HG03039 (cell line): ENCODE measurements around the gene RNF2.

ENCODE experiments used
- ATAC-seq: cut with Tn5 transposase; IDR thresholded peaks from one replicate; pipeline ENCODE4 v1.9.1; 2021; ENCODE audit warnings: mild to moderate bottlenecking, moderate library complexity; ENCODE audit not compliant: unreplicated experiment

Gene RNF2

DNA sequence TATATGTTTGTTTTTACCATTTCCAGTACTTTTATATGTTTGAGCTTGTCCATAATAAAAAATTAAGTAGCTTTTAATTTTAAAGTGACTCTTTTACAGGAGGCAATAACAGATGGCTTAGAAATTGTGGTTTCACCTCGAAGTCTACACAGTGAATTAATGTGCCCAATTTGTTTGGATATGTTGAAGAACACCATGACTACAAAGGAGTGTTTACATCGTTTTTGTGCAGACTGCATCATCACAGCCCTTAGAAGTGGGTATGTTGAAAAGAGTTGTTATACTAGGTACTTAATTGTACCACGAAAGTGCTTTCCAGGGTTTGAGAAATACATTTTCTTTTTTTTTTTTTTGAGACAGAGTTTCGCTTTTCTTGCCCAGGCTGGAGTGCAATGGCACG, 46.1 kb downstream of the RNF2 start:
- no peak for ATAC-seq

GRCh38 chr1:185094761-185095160, 49.4 kb downstream of the RNF2 start:
- ATAC-seq, result no peak

GRCh38 chr1:185096531-185096930, 51.2 kb downstream of the RNF2 start:
- no peak for ATAC-seq

DNA sequence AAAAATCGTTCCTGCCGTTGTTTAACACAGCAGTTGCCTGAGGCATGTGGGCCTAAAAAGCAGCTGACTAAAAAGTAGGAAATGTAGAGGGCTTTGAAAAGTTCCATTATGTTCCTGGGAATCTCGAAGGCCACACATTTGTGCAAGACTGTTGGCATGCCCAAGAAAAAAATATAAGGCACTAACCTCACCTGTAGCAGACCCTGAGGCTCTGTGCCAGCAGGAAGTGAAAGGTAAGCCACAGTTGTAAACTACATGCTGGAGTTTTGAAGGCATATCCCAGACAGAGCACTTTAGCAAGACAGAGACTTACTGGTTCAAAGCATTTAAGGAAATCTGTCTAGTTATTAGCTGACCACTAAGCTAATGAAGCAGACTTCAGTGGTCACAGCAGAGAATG, 58.7 kb downstream of the RNF2 start:
- ATAC-seq, result no peak

DNA sequence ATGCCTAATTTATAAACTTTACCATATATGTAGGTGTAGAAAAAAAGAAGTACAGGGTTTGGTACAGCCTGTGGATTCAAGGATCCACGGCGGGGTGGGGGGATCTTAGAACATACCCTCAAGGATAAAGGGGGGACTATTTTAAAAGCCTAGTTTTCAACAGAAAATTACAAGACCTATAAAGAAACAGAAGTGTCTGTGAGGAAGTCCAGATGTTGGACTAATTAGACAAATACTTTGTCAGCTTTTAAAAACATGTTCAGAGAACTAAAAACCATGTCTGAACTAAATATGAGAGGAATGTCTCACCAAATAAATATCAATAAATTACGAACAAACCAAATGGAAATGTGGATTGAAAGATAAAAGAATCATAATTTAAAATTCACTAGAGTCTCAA, 59.8 kb downstream of the RNF2 start:
- no peak for ATAC-seq

GRCh38 chr1:185108321-185108720, 63.0 kb downstream of the RNF2 start:
- ATAC-seq, result no peak

DNA sequence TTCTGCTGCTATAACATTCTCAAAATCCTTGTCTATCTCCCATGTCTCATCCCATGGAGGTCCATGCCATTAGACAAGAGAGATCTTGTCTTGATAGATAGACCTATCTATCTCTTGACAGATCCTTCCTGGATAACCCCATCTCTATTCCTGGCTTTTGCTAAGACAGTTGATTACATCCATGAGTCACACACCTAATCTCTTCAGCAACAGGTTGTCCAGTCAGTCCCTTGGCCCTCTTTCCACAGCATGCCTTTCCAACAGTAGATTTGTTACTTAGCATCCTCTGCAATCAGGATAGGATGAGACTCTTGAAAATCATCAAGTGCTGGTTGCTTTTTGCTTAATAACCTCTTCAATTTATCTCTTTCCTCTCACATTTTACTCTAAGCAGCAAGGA, 64.8 kb downstream of the RNF2 start:
- ATAC-seq, result no peak

DNA sequence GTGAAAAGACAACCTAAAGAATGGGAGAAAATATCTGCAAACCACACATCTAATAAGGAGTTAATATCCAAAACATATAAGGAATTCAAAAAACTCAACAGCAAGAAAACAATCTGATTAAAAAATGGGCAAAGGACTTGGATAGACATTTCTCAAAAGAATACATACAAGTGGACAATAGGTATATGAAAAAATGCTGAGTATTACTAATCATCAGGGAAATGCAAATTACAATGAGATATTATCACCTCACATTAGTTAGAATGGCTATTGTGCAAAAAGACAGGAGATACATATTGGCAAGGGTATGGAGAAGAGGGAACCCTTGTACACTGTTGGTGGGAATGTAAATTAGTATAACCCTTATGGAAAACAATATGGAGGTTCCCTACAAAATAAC, 66.5 kb downstream of the RNF2 start:
- no peak for ATAC-seq

- ATAC-seq, result no peak
These were observed 67.0 kb downstream of the RNF2 start for GRCh38 chr1:185112356-185112755.

GRCh38 chr1:185129708-185130107, 84.3 kb downstream of the RNF2 start:
- ATAC-seq, result no peak

GRCh38 chr1:185132534-185132933, 87.2 kb downstream of the RNF2 start:
- ATAC-seq, result no peak

GRCh38 chr1:185137896-185138545, 92.7 kb downstream of the RNF2 start:
- no peak for ATAC-seq

- ATAC-seq, result no peak
These were observed 93.9 kb downstream of the RNF2 start for GRCh38 chr1:185139246-185139645.

DNA sequence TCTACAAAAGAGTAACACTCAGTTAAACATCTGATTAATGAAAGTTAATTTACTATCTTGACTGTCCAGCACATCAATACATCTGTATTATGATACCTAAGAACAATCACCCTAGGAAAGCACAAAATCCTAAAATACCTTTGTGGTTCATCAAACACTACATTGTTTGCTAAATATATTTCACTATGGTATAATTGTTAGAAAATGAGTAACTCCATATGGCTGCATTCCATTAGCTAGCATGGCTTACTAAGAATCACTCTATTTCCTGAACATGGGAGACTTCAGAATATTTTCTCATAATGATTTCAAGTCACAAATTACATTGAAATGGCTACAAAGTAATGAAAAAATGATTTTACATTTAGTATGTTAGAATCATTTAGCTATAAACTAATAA, 98.9 kb downstream of the RNF2 start:
- ATAC-seq, result no peak

DNA sequence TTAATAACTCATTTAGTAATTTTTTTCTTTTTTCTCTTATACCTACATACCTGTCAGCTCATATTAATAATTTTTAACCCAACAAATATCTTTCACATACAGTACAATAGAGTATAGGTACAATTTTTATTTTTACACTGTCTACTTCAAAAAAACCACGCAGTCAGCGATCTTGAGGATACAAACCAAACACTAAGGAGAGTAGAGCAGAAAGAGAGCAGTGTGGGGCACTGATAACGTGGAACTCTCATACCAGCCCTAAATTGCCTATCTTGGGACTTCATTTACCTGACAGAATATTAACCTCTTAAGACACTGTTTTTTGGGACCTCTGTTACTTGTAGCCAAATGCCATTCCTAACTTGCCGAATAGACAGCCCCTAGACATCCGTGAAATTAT, 105.9 kb downstream of the RNF2 start:
- no peak for ATAC-seq
